ENCODE measurements around the gene BPIFB6. TPM values are rescaled to one million over a fixed set of nuclear protein-coding genes. Genes with fewer than 3 reads are reported as not detected.

The BPIFB6 gene
- total and polyA plus RNA-seq, 7 donors: not detected

DNA sequence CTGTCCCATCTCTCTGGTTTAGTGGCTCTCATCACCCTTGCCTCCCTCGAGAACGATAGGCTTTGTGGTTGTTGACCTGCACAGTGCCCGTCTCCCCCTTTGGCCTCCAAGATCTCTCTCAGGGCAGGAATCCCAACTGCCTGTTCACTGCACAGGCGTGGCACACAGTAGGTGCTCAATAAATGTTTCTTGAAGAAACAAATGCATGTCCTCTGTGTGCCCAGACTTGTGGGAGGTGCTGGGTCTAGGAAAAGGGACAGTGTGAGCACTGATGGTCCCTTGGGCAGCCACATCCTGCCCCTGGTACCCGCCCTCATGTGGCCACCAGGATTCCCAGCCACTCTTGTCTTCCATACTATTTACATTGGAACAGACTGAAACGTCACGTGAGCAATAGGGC lies 2.6 kb upstream of the BPIFB6 start:
- intact Hi-C loops (cut with DNase I): no loop called here
- Histone ChIP-seq H3K27ac (no peak overlapping the region), H3K4me3 (no peak overlapping the region), H3K36me3 (ENCODE audit: insufficient read depth in 1 of 2, low read depth in 1 of 2) (no peaks in the 10 kb centered on the region), H3K9me3 (no peaks in the 10 kb centered on the region), H3K27me3 (ENCODE audit: insufficient read depth in 3 of 3, low read length in 2 of 3) (peaks cover 0 to 21% (median 7%) of the 10 kb centered on the region in 3 donors), H3K4me1 (no peaks in the 10 kb centered on the region)
- TF ChIP-seq, protein P1, sequence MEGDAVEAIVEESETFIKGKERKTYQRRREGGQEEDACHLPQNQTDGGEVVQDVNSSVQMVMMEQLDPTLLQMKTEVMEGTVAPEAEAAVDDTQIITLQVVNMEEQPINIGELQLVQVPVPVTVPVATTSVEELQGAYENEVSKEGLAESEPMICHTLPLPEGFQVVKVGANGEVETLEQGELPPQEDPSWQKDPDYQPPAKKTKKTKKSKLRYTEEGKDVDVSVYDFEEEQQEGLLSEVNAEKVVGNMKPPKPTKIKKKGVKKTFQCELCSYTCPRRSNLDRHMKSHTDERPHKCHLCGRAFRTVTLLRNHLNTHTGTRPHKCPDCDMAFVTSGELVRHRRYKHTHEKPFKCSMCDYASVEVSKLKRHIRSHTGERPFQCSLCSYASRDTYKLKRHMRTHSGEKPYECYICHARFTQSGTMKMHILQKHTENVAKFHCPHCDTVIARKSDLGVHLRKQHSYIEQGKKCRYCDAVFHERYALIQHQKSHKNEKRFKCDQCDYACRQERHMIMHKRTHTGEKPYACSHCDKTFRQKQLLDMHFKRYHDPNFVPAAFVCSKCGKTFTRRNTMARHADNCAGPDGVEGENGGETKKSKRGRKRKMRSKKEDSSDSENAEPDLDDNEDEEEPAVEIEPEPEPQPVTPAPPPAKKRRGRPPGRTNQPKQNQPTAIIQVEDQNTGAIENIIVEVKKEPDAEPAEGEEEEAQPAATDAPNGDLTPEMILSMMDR (IDR thresholded peaks at IDR 0.05): no peak
- DNase-seq: no peak
- ATAC-seq: no peak
- WGBS, 3 donors: 68 to 76% (median 69%) methylated on average over 7 of the region's 7 CpGs

DNA sequence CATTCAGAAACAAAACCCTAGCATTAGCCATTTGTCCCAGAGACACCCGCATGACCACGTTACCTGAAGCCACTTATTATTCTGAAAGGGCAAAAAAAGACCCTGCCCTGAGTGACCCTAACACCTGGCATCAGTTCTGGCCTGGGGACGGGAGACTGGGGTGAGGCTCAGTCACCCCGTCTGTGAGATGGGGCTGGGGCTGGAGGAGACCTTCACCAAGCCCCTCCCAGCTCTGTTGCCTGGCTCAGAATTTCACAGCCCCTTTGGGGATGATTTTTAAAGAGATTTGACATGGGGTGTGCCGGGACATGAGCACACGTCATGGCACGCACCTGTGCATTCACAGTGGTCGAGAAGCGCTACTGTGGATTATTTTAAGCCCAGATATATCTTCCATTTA lies 1.4 kb upstream of the BPIFB6 start:
- H3K4me3 ChIP-seq: no peak overlapping the region
- WGBS, 3 donors: 51 to 65% (median 56%) methylated on average over 9 of the region's 9 CpGs
- ATAC-seq (no peak), DNase-seq (peak in 1 of 2 donors; percentile 15)
- no peaks in the 10 kb centered on the region for H3K9me3 ChIP-seq
- TF ChIP-seq, protein P1 (IDR thresholded peaks at IDR 0.05): no peak
- intact Hi-C loops (cut with DNase I): no loop called here
- no peak overlapping the region for H3K27ac ChIP-seq
- H3K36me3 ChIP-seq (ENCODE audit: insufficient read depth in 1 of 2, low read depth in 1 of 2): no peaks in the 10 kb centered on the region
- H3K4me1 ChIP-seq: no peaks in the 10 kb centered on the region
- H3K27me3 ChIP-seq (ENCODE audit: insufficient read depth in 3 of 3, low read length in 2 of 3): peaks cover 0 to 21% (median 7%) of the 10 kb centered on the region in 3 donors

DNA sequence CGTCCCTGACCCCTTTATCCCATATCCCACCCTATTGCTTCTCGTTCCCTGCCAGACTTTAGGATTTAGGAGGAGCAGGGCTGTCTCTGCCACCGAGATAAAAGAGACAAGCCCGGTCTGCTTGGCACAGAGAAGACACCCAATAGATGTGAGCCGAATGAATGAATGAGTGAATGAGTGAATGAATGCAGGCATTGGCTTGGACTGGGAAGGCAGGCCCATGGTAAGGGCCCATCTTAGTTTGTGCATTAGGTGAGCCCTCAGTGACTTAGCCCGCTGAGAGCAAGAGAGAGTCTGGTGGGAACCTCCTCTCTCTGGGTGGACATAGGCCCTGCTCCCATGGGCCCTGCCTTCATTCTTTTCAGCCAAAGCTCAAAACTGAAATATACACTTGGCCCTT lies 879 bp upstream of the BPIFB6 start:
- Histone ChIP-seq H3K27ac (no peak overlapping the region), H3K9me3 (no peaks in the 10 kb centered on the region), H3K4me3 (no peak overlapping the region), H3K36me3 (ENCODE audit: insufficient read depth in 1 of 2, low read depth in 1 of 2) (no peaks in the 10 kb centered on the region), H3K4me1 (no peaks in the 10 kb centered on the region), H3K27me3 (ENCODE audit: insufficient read depth in 3 of 3, low read length in 2 of 3) (peaks cover 0 to 21% (median 7%) of the 10 kb centered on the region in 3 donors)
- intact Hi-C loops (cut with DNase I): no loop called here
- DNase-seq (peak in 1 of 2 donors; percentile 16), ATAC-seq (no peak)
- TF ChIP-seq, protein P1 (IDR thresholded peaks at IDR 0.05): no peak
- 75 to 82% (median 78%) methylated on average over 6 of the region's 6 CpGs for WGBS, 3 donors

DNA sequence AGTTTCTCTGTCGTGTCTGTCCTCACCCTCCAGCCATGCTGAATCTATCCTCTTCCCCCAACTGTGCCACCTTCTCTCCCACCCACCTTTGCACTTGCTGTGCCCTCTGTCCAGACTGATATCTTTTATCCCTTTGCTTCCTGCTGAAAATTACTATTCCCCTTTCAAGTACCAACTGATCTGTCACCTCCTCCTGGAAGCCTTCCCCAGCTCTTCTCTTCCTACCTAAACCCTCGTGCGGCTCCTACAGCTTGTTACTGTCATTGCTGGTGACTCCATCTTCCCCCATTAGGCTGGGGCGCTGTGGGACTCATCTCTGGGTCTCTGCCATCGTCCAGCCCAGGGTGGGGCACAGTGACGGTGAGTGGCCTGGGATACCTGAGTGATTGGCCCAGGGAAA lies 1.1 kb downstream of the BPIFB6 start:
- no peak for ATAC-seq
- intact Hi-C loops (cut with DNase I): no loop called here
- TF ChIP-seq, protein P1 (IDR thresholded peaks at IDR 0.05): no peak
- WGBS, 3 donors: 70 to 83% (median 76%) methylated on average over 6 of the region's 6 CpGs
- Histone ChIP-seq H3K4me1 (no peaks in the 10 kb centered on the region), H3K27me3 (ENCODE audit: insufficient read depth in 3 of 3, low read length in 2 of 3) (peaks cover 0 to 16% (median 5%) of the 10 kb centered on the region in 3 donors), H3K9me3 (no peaks in the 10 kb centered on the region), H3K27ac (no peak overlapping the region), H3K4me3 (no peak overlapping the region), H3K36me3 (ENCODE audit: insufficient read depth in 1 of 2, low read depth in 1 of 2) (no peaks in the 10 kb centered on the region)
- peak in 1 of 2 donors; percentile 15 for DNase-seq

DNA sequence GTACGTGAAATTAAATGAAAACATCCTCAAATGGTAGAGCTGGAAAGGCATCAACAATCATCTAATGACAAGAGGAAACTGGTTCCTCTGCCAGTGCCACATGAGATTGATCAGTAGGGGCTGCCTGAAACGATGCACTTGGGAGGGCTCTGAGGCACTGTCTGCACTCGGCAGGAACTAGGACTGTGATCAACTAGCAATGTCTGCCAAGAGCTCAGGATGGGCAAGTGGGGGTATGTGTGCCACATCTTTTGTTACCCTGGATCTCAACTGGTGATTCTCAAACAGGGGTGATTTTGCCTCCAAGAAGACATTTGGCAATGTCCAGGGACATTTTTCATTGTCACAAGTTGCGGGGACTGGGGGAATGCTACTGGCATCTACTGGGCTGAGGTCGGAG lies 1.9 kb downstream of the BPIFB6 start:
- Histone ChIP-seq H3K4me1 (no peaks in the 10 kb centered on the region), H3K27me3 (ENCODE audit: insufficient read depth in 3 of 3, low read length in 2 of 3) (peaks cover 0 to 19% (median 3%) of the 10 kb centered on the region in 3 donors), H3K4me3 (no peak overlapping the region), H3K9me3 (no peaks in the 10 kb centered on the region), H3K36me3 (ENCODE audit: insufficient read depth in 1 of 2, low read depth in 1 of 2) (no peaks in the 10 kb centered on the region), H3K27ac (no peak overlapping the region)
- intact Hi-C loops (cut with DNase I): no loop called here
- ATAC-seq: no peak
- TF ChIP-seq, protein P1 (IDR thresholded peaks at IDR 0.05): no peak
- 53 to 66% (median 58%) methylated on average over 5 of the region's 5 CpGs for WGBS, 3 donors
- no peak for DNase-seq
